Right lobe of liver (tissue), 6 donors: ENCODE results near the gene RAB2B. TPM values are rescaled to one million over a fixed set of nuclear protein-coding genes. Genes with fewer than 3 reads are reported as not detected.

Experiments
- ATAC-seq, 4 donors: fragments of 200-7000 bp; cut with Tn5 transposase; one replicate each; pipeline ENCODE4 v1.9.1; 2020; ENCODE audit warnings: mild to moderate bottlenecking in 4 of 4, moderate library complexity in 4 of 4
- DNase-seq, 3 donors: peaks; one replicate each; pipeline ENCODE4 v3.0.0-alpha.2; 2020
- H3K27ac ChIP-seq, 3 donors: fragments of 200-600 bp; one replicate each; pipeline ENCODE4 v1.8.0; 2022
- H3K27me3 ChIP-seq, 2 donors: fragments of 200-600 bp; one replicate each; pipeline ENCODE4 v1.8.0; 2022
- H3K36me3 ChIP-seq, 4 donors: fragments of 200-600 bp; sonication (generic) in 1 of 4; one replicate each; pipeline versions ENCODE4 v1.5.1 to v1.8.0; 2017 to 2022; ENCODE audit warnings: control low read depth in 1 of 4
- H3K4me1 ChIP-seq, 4 donors: fragments of 200-600 bp; sonication (generic) in 1 of 4; one replicate each; pipeline versions ENCODE4 v1.5.1 to v1.8.0; 2017 to 2022; ENCODE audit warnings: control low read depth in 1 of 4
- H3K4me3 ChIP-seq, 3 donors: fragments of 200-600 bp; one replicate each; pipeline ENCODE4 v1.8.0; 2022
- H3K9me3 ChIP-seq, 4 donors: fragments of 200-600 bp; sonication (generic) in 1 of 4; one replicate each; pipeline versions ENCODE4 v1.5.1 to v1.8.0; 2017 to 2022; ENCODE audit warnings: control low read depth in 1 of 4
- POLR2A ChIP-seq: fragments of 450-650 bp; IDR thresholded peaks from one replicate; pipeline ENCODE4 v1.6.1; 2017; ENCODE audit warnings: antibody characterized with exemption, mild to moderate bottlenecking
- WGBS: methylation state at CpG from one replicate; pipeline ENCODE4 v1.1.6; 2018; ENCODE audit warnings: low coverage, low lambda C conversion rate; ENCODE audit not compliant: insufficient coverage; ENCODE audit errors: missing lambda C conversion rate; 5-methylcytosine and 5-hydroxymethylcytosine counted together
- intact Hi-C, 2 donors: fragments of 100-400 bp; cut with DNase I; formaldehyde crosslinking; loops; one replicate each; pipeline versions ENCODE4 v1.11.2 to v1.14.1; 2022
- total RNA-seq, 6 experiments: library from RNA; depleted of rRNA in 2 of 6; stranded (reverse); fragments of >200 nt in 2 of 6; fragmentation: NEBNext Ultra II Directional in 3 of 6; extraction: Animal tissue kit (Norgen Biotek cat#: 25700) in 3 of 6; gene quantifications; one replicate each; pipeline versions ENCODE4 v1.1.0 to v1.2.4, GENCODE V29; 2016 to 2023
- TF ChIP-seq, protein P1 (sequence below), 4 donors: fragments of 200-600 bp in 3 of 4; fragments of 450-650 bp in 1 of 4; IDR thresholded peaks; one replicate each; pipeline versions ENCODE4 v1.5.1 to v1.8.0; 2016 to 2022; ENCODE audit warnings: antibody characterized with exemption in 4 of 4, mild to moderate bottlenecking in 2 of 4
- donor health status: DM: no; HTN: yes; CAD: no.
- donor health status: DM: no; HTN: no; CAD: no.
- donor health status: DM: no; HTN: no; CAD: no.
- donor health status: DM: no; HTN: yes; CAD: no.
- donor health status: DM: no; HTN: yes; CAD: no.

Gene RAB2B
- total RNA-seq, 6 experiments from 2014 or later, result 6.8 to 9.4 (median 8.0) TPM

GRCh38 chr14:21431126-21431525 lies 45.6 kb downstream of the RAB2B start:
- Histone ChIP-seq H3K4me3 (no peak overlapping the region), H3K36me3 (peaks cover 6 to 44% (median 24%) of the 10 kb centered on the region in 4 donors), H3K9me3 (no peaks in the 10 kb centered on the region), H3K27ac (no peak overlapping the region), H3K27me3 (no peaks in the 10 kb centered on the region), H3K4me1 (peaks cover 0 to 12% (median 0%) of the 10 kb centered on the region in 4 donors)
- WGBS, result 100% methylated on average over 2 of the region's 2 CpGs
- no peak for DNase-seq
- TF ChIP-seq, protein P1, sequence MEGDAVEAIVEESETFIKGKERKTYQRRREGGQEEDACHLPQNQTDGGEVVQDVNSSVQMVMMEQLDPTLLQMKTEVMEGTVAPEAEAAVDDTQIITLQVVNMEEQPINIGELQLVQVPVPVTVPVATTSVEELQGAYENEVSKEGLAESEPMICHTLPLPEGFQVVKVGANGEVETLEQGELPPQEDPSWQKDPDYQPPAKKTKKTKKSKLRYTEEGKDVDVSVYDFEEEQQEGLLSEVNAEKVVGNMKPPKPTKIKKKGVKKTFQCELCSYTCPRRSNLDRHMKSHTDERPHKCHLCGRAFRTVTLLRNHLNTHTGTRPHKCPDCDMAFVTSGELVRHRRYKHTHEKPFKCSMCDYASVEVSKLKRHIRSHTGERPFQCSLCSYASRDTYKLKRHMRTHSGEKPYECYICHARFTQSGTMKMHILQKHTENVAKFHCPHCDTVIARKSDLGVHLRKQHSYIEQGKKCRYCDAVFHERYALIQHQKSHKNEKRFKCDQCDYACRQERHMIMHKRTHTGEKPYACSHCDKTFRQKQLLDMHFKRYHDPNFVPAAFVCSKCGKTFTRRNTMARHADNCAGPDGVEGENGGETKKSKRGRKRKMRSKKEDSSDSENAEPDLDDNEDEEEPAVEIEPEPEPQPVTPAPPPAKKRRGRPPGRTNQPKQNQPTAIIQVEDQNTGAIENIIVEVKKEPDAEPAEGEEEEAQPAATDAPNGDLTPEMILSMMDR (IDR thresholded peaks at IDR 0.05), result no peak
- TF ChIP-seq POLR2A, result no peak
- intact Hi-C loops, result no loop called here
- no peak for ATAC-seq

DNA sequence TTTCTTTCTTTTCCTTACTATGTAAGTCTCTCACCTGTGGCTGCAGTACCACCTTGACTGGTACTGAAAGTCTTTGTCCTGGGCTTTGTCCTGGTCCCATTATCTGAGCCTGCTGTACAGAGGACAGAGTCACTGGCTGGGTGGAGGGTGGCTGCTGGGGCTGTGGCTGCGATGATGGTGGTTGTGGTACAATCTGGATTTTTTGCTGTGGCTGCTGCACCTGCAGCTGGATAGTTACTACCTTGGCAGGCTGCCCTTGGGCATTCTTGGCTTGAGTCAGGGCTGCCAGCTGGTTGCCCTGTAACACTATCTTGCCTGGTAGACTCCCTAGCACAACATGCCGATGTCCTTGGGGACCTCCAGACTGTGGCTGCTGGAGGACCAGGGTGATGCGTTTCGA lies 47.8 kb downstream of the RAB2B start:
- intact Hi-C loops, result no loop called here
- DNase-seq, result no peak
- peak; percentile 18 to 56 (median 24) for ATAC-seq

DNA sequence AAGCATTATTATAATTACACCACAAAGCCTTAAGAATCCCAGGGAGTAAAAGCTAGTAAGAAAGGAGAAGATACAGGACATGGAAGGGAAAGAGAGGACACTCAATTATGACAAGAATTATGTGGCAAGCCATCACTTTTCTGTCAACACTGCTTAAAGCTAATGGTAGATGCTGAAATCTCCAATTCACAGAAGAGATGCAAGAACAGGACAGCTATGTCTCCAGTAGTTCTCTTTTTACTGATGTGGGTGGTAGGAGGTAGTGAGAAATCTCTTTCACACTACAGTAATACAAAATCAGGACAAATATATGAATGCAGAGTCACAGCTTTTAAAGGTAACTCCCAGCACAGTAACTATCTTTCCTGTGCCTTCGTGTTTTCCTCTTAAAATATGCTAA lies 50.1 kb downstream of the RAB2B start:
- Histone ChIP-seq H3K9me3 (no peaks in the 10 kb centered on the region), H3K27me3 (no peaks in the 10 kb centered on the region), H3K27ac (no peak overlapping the region), H3K36me3 (peaks cover 10 to 89% (median 47%) of the 10 kb centered on the region in 4 donors), H3K4me1 (no peaks in the 10 kb centered on the region), H3K4me3 (no peak overlapping the region)
- TF ChIP-seq, protein P1 (IDR thresholded peaks at IDR 0.05), result no peak
- no peak for TF ChIP-seq POLR2A
- intact Hi-C loops, result no loop called here
- WGBS, result 92% methylated on average over 1 of the region's 1 CpG
- no peak for ATAC-seq
- DNase-seq, result no peak

More for the DNA sequence above, 47.8 kb downstream of the RAB2B start:
- no peaks in the 10 kb centered on the region for H3K27me3 ChIP-seq
- H3K4me1 ChIP-seq, result no peaks in the 10 kb centered on the region
- WGBS, result 82% methylated on average over 4 of the region's 4 CpGs
- TF ChIP-seq POLR2A, result no peak
- TF ChIP-seq, protein P1 (IDR thresholded peaks at IDR 0.05), result no peak
- peaks cover 10 to 66% (median 38%) of the 10 kb centered on the region in 4 donors for H3K36me3 ChIP-seq
- H3K4me3 ChIP-seq, result no peak overlapping the region
- no peaks in the 10 kb centered on the region for H3K9me3 ChIP-seq
- no peak overlapping the region for H3K27ac ChIP-seq

- Histone ChIP-seq H3K4me3 (no peak overlapping the region), H3K4me1 (no peaks in the 10 kb centered on the region), H3K27ac (no peak overlapping the region), H3K36me3 (peaks cover under 1 to 82% (median 23%) of the 10 kb centered on the region in 4 donors), H3K9me3 (no peaks in the 10 kb centered on the region), H3K27me3 (no peaks in the 10 kb centered on the region)
- 73% methylated on average over 2 of the region's 5 CpGs for WGBS
- TF ChIP-seq, protein P1 (IDR thresholded peaks at IDR 0.05), result no peak
- TF ChIP-seq POLR2A, result no peak
- intact Hi-C loops, result no loop called here
- no peak for DNase-seq
- ATAC-seq, result peak in 1 of 4 donors; percentile 25
Observed at GRCh38 chr14:21419528-21419927, 57.2 kb downstream of the RAB2B start.

- H3K36me3 ChIP-seq, result peaks cover 0 to 82% (median 33%) of the 10 kb centered on the region in 4 donors
- no peak for DNase-seq
- intact Hi-C loops, result no loop called here
Observed at GRCh38 chr14:21415329-21415728, 61.4 kb downstream of the RAB2B start.

More at GRCh38 chr14:21415329-21415728, 61.4 kb downstream of the RAB2B start:
- TF ChIP-seq, protein P1 (IDR thresholded peaks at IDR 0.05), result no peak
- no peak for TF ChIP-seq POLR2A
- Histone ChIP-seq H3K27me3 (no peaks in the 10 kb centered on the region), H3K4me1 (no peaks in the 10 kb centered on the region), H3K27ac (no peak overlapping the region), H3K9me3 (no peaks in the 10 kb centered on the region), H3K4me3 (no peak overlapping the region)
- ATAC-seq, result no peak
- WGBS, result 94% methylated on average over 4 of the region's 4 CpGs
